GM18907 (cell line): ENCODE data around the gene HEMK1.

Experiments used
- ATAC-seq: cut with Tn5 transposase; IDR thresholded peaks from one replicate; pipeline ENCODE4 v1.9.1; 2021; ENCODE audit warnings: mild to moderate bottlenecking, moderate library complexity; ENCODE audit not compliant: unreplicated experiment

The HEMK1 gene

GRCh38 chr3:50599115-50599715 is 29.9 kb downstream of the HEMK1 start:
- no peak for ATAC-seq

DNA sequence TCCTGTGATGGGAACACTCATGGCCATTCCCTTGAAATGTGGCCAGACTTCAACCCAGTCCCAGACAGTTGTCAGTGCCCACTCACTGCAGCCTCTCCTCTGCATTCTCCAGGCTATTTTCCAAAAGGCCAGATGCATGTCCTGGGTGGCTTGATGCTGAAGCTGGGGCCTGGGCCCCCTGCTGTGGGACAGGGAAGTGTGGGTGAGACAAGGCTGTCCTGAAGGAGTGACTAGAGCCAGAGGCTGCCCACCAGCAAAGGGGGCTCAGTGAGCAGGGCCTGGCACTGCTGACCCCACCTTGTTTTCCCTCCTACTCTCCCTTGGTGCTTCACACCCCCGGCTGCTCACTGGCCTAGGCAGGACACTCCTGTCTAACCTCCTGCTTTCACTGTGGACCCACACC is 30.4 kb downstream of the HEMK1 start:
- ATAC-seq = no peak

- ATAC-seq = no peak
Observed at GRCh38 chr3:50600141-50600753, 30.9 kb downstream of the HEMK1 start.

- ATAC-seq = peak; percentile 77
Observed at GRCh38 chr3:50600841-50601591, 31.7 kb downstream of the HEMK1 start.

DNA sequence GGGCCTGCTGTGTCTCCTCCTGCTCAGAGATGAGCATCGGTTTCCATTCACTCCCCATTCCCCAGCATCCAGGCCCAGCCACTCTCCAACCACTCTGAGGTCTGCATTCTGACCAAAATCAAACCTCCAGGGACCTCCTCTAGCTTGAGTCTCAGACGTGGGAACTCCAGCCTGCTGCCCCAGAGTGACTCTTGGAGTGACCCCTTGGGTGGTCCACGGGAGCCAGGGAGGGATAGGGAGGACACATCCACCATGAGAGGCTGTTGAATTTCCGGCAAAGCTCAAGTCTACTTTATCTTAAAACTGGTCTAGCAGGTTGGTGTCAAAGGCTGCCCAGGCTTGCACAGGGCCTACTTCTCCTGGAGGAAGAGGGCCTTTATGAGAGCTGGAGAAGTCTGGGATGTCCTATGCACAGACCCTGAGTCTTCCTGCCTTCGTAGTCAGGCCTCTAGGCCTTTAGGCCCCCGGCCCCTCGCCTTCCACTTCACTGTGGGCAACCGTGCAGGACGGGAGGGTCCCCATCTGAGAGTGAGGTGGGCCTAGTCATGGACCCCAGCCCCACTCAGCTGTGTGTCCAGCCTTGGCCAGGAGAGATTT is 33.4 kb downstream of the HEMK1 start:
- no peak for ATAC-seq

DNA sequence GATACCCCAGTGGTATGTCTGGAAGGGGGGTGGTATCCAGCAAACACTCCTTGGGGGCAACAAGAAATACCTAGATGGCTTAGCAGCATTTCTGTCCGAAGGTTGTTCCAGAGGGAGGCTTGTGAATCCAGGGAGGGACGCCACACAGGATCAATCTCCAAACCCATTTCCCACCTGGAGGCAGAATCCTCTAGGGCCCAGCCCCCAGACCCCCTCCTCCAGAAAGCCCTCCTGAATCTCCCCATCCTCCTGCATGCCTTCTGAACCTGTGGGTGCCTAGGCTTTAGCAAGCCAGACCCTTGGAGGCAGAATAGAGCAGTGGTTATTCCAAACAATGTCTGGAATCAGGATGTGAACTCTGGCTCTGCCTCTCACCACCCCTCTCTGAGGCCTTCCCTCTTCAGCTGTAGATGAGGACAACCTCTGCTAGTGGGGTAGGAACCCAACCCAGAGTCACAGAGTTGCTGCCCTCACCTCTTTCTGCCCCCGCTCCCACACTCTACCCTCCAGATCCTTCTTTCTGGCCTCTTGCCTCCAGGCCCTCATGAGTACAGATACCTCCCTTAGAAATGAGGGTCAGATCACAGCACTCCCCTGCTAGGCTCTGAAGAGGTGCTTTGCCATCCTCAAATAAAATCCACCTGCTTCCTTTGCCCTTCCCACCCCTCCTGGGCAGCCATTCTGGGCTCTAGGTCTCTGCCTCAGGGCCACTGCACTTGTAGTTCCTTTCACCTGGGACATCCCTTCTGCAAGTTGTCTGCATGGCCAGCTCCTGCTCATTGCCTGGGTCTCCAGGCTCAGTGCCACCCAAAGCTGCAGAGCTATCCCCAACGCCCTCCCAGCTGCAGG is 34.2 kb downstream of the HEMK1 start:
- ATAC-seq = no peak

DNA sequence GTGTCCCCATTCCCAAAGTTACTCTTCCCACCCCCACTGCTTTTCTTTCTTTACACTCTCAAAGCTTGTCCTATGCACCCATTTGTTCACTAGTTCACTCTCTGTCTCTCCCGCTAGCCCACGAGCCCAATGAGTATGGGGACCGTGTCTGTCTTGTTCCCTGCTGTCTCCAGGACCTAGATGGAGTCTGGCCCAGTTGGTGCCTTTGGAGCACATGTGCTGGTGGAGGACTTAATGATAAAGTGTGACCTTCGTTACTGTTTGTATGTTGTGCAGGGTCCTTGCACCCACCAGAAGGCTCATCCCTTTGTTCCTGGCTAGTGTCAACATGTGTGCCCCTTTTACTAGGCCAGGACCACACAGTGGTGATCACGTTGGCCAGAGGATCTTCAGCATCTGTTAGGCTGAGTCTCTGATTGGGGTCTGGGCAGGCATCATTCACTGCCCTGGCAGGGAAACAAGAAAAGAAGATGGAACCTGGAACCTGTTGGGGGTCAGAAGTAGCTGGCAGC is 34.8 kb downstream of the HEMK1 start:
- no peak for ATAC-seq

GRCh38 chr3:50604628-50605588 is 35.6 kb downstream of the HEMK1 start:
- ATAC-seq = no peak

DNA sequence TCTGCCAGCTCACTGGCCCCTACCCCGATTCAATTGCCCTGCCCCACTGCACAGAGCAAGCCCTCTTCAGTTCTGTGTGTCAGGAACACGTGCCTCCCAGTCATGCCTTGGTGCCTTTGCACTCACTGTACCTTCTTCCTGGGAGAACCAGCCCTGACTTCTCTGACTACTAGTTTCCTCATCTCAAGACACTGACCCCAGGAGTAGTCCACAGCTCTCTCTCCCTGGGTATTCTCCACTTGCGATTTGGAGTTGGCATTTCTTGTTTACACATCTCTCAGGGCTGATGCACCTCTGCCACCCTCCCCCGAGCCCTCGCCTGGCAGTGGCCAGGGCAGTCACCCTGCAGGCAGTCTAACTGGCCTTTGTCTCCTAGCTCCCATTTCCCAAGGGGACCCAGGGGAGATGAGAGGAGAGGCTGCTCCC is 36.6 kb downstream of the HEMK1 start:
- ATAC-seq = no peak

DNA sequence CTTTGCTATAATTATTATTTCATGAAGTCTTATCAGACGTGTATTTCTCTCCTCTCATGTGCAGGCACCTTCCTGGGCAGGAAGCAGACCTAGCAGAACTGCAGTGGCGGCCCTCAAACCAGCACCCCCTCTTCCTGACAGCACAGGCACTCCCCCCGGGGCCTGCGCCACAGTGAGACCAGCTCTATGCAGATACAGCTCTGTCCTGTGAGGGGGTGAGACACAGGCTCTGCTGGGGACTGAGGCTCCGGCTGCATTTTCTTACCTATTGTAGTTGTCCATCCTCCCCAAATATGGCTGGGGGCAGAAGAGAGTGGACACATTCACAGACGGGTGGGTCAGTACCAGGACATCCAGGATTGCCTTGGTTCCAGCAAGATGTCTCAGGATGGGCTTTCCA is 37.3 kb downstream of the HEMK1 start:
- no peak for ATAC-seq

DNA sequence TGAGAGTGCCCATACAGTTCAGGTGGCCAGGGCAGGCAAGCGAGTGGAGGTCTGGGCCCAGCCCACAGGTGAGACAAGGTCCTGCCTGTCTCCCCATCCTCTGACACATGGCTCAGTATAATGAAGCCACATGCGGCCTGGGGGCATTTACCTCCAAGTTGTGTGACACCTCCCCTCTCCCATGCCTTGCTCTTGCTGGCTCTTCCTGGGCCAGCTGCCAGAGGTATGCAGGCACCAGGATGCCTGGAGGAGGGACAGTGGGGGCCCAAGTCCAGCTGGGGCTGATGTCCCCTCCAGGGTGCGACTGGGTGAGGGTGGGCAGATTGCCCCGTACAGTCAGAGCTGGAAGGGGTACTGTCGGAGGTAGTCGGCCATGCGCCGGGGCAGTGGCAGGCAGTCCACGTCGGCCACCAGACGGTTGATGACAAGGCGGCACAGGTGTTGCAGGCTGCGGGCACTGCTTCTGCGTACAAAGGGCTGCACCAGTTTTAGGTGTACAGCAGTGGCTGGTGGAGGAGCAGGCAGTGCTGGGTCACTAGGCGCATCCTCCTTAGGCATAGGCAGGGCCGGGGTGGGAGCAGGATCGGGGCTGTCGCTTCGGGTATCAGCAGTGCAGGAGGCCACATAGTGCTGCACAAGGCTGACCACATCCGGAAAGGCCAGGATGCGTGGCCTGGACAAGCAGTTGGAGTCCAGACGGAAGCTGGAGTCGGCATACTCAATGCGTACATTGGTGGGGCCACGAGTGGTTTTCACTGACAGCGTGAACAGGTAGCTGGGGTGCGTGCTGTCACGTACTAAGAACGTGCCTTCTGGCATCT is 38.2 kb downstream of the HEMK1 start:
- no peak for ATAC-seq

- ATAC-seq = no peak
Observed at GRCh38 chr3:50608278-50608677, 39.0 kb downstream of the HEMK1 start.

DNA sequence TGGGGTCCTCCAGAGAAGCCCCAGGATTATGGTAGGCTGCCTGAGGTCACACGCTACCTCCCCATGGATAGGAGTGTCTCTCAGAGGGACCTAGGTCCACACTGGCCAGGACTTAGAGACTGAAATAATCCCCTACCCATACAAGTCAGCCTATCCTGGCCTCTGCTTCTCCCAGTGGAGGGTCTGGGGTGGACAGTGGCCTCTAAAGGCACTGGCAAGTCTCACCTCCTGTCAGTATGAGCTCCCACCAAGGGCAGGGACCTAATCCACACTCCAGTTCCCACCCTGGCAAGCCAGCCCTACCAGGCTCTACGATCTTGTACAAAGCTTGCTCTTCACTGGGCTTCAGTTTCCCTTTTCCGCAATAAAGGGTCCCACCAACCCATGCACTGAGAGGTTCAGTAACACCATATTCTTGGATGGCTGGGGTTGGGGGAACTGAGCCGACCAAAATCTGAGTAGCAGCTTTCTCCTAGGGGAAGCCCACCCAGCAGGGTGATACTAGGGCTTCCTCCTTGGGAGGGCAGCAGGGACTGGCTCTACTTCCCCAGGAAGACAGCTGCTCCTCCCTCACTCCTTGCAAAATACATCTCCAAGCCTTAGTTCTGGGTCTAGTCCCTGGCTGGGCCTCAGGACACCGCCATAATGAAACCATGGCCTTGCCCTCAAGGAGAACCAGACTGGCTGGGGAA is 39.9 kb downstream of the HEMK1 start:
- ATAC-seq = no peak

GRCh38 chr3:50609763-50610085 is 40.4 kb downstream of the HEMK1 start:
- ATAC-seq = no peak

- no peak for ATAC-seq
Observed at GRCh38 chr3:50610181-50610971, 41.1 kb downstream of the HEMK1 start.

DNA sequence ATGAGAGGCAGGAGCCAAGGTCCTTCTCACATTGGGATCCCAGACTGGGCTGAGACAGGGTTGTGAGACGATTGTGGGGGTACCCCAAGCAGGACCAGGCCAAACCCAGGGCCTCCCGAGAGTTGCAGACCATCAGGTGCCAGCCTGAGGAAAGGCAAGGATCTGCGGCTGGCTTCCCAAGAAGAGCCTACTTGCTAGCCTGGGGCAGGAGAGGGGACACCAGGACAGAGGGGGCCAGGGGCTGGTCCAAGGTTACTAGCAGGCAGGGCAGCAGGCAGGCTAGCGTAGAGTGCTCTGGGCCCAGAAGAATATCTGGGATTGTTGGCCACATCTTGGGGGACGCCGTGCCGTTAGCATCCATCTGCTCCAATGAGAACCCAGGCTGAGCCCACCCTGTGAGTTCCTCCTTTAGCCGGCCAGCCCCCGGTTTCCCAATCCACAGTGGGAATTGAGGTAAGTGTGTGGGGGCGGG is 41.7 kb downstream of the HEMK1 start:
- no peak for ATAC-seq

DNA sequence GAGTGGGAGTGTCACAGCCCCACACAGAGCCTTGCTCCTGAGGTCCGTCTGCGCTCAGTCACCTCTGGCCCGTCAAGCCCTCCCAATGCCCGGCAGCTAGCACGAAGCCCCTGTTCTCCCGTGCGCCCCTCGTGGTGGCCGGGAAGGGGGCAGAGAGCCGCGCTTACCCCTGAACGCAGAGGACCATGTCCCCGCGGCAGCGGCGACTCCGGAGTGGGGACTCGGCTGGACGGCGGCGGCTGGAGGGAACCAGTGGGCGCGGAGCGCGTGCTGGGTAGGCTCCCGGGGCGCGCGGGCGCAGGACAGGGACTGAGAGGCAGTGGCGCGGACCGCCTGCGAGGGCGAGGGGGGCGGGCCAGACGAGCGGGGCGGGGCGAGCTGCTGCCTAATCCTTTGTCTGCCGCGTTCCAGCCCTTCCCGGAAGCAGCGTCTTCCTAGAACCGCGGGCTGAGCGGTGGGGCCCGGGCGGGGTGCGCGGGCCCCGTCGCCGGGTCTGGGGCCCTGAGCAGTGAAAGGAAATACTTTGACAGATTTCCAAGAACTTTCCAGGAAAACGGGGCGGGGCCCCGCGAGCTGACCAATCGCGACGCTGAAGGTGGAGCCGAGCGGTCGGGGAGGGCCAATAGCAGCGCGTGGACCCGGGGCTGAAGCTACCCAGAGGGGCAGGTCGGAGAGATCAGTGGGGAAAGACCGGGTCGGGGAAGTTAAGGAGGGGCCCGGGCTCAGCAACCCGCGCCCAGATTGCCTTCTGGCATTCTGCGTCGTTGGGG is 42.3 kb downstream of the HEMK1 start, which contains the start of gene CISH:
Gene CISH (minus strand): TSS at position 311 of the 770 bp plus-strand sequence. CDS start 124 bp downstream, at position 187.
- ATAC-seq = peak; percentile 72
